HUES48 (cell line): ENCODE measurements around the gene GNPTAB.

Source experiments
- H3K27ac ChIP-seq: one replicate; pipeline ENCODE4 v1.7.0; 2013; ENCODE audit warnings: low read depth, low read length, inconsistent platforms
- H3K27me3 ChIP-seq: 2 replicates; pipeline ENCODE4 v1.6.1; 2013; ENCODE audit warnings: mild to moderate bottlenecking, low read length; ENCODE audit not compliant: control insufficient read depth, insufficient read depth
- H3K36me3 ChIP-seq: 2 replicates; pipeline ENCODE4 v1.6.1; 2013; ENCODE audit warnings: low read length; ENCODE audit not compliant: control insufficient read depth, insufficient read depth
- H3K4me1 ChIP-seq: 2 replicates; pipeline ENCODE4 v1.6.1; 2013; ENCODE audit warnings: mild to moderate bottlenecking, low read length; ENCODE audit not compliant: control insufficient read depth, insufficient read depth
- H3K4me3 ChIP-seq: 2 replicates; pipeline ENCODE4 v1.5.1; 2013; ENCODE audit warnings: mild to moderate bottlenecking, low read depth, low read length
- H3K9ac ChIP-seq: 2 replicates; pipeline ENCODE4 v1.6.1; 2013; ENCODE audit warnings: mild to moderate bottlenecking, low read depth, low read length, moderate library complexity
- H3K9me3 ChIP-seq: 2 replicates; pipeline ENCODE4 v1.6.1; 2013; ENCODE audit warnings: low read length; ENCODE audit not compliant: control insufficient read depth, insufficient read depth

The GNPTAB gene

DNA sequence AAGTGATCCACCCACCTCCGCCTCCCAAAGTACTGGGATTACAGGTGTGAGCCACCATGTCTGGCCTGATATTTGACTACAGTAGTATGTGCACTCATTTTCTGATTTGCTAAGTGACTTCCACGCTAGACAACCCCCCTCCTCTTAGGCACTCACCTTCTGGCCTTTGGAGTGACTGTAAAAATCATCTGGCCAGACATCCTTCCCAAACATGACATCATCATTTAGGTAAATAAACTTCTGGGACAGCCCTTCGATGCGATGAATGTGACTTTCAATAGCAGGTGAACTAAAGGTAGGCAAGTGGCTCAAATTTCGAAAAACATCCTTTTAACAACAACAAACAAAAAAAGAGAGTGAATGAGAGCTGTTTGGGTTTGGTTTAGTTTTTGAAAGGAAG lies 60.9 kb downstream of the GNPTAB start:
- H3K9ac ChIP-seq: no peak overlapping the region
- H3K9me3 ChIP-seq: no peaks in the 10 kb centered on the region
- H3K36me3 ChIP-seq: peaks cover 92% of the 10 kb centered on the region
- H3K27me3 ChIP-seq: no peaks in the 10 kb centered on the region
- no peak overlapping the region for H3K27ac ChIP-seq
- H3K4me1 ChIP-seq: no peaks in the 10 kb centered on the region
- no peak overlapping the region for H3K4me3 ChIP-seq

DNA sequence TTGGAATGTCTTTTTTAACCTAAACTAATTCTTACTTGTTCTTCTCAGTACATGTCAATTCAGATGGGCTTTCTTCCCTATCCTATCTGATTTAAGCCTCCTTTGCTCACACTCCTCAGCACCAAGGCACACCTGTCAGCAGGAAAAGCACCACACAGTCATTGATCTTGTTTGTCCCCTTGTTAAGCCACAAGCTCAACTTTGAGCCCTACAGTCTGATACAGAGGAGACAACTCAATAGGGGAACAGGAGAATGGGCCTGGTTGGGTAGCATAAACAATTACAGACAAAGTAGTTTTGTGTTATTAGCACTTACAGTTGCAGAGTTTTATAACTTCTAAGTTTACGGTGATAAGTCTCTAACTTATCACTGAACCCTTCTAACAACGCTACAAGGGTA lies 62.0 kb downstream of the GNPTAB start:
- Histone ChIP-seq H3K27ac (no peak overlapping the region), H3K36me3 (peaks cover 94% of the 10 kb centered on the region), H3K9me3 (no peaks in the 10 kb centered on the region), H3K4me3 (no peak overlapping the region), H3K9ac (no peak overlapping the region), H3K4me1 (no peaks in the 10 kb centered on the region), H3K27me3 (no peaks in the 10 kb centered on the region)

DNA sequence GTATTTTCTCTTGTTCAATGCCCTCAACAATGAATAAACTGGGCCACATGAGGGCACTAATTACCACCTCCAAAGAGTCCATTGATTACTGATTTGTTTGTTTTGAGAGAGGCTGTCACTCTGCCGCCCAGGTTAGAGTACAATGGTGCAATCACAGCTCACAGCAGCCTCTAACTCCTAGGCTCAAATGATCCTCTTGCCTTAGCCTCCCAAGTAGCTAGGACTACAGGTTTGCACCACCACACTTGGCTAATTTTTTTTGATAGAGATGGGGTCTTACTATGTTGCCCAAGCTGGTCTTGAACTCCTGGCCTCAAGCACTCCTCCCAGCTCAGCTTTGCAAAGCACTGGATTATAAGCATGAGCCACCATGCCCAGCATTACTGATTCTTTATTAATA lies 63.2 kb downstream of the GNPTAB start:
- Histone ChIP-seq H3K4me1 (no peaks in the 10 kb centered on the region), H3K9me3 (no peaks in the 10 kb centered on the region), H3K9ac (no peak overlapping the region), H3K36me3 (peaks cover 93% of the 10 kb centered on the region), H3K27ac (no peak overlapping the region), H3K4me3 (no peak overlapping the region), H3K27me3 (no peaks in the 10 kb centered on the region)

DNA sequence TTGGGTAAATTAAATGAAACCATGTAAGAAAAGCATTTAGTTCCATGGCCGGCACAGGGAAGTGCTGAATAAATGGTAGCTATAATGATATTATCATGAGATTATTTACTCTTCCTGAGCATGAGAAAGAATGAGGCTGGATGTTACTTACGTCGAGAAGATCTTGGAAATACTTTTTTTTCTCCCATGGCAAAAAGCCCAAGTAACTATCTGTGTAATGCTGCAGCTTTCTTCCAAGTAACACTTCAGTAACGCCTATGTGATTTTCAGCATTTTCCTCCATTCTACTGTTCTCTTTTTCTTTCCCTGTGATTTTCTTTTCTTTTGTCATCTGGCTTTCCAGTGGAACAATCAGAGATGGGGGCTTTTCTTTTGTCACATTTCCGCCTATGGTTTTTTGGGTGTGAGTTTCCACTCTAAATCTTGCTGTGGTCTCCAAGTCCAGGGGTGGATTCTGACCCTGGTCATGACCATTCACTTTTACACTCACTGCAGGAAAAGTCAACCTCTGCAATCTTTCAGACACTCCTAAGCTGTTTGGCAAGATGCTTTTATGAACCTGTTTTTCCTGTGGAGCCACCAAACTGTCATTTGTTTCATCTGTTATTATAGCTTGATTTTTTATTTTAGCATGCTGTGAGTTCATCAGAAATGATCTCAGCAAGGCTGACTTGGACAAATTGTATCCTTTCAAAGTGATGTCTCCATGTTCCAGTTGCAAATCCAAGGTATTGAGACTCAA lies 66.5 kb downstream of the GNPTAB start:
- no peak overlapping the region for H3K27ac ChIP-seq
- H3K4me1 ChIP-seq: no peaks in the 10 kb centered on the region
- H3K36me3 ChIP-seq: peaks cover 93% of the 10 kb centered on the region
- no peak overlapping the region for H3K4me3 ChIP-seq
- no peaks in the 10 kb centered on the region for H3K9me3 ChIP-seq
- no peaks in the 10 kb centered on the region for H3K27me3 ChIP-seq
- H3K9ac ChIP-seq: no peak overlapping the region

DNA sequence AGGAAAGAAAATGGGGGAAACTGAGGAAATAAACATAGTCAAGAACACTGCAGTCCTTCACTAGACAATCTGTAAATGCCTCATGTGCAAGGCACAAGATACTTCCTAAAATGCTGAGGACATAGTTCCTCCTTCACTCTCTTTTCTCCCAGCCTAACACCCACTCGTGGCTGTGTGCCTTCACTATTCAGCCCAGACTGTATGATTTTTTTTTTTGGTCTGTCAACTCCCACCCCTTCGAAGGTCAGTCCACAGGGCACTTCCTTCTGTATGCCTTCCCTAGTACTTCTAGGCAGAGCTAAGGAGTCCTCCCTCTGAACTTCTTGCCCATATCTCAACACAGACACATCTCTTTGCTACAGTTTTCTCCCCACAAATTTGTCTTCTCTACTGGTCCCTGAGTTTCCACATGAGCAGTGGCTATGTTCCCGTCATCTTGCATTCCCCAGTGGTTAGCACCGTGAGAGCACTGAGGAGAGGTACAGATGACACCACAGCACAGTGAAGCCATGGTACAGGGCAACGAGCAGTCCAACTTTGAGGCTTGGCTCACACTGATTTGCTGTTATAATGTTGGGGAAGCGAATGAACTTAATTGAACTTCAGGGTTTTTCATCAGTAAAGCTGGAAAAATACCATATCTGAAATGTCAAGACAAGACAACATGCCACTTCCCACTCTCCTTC lies 67.4 kb downstream of the GNPTAB start:
- Histone ChIP-seq H3K27ac (no peak overlapping the region), H3K36me3 (peaks cover 91% of the 10 kb centered on the region)

DNA sequence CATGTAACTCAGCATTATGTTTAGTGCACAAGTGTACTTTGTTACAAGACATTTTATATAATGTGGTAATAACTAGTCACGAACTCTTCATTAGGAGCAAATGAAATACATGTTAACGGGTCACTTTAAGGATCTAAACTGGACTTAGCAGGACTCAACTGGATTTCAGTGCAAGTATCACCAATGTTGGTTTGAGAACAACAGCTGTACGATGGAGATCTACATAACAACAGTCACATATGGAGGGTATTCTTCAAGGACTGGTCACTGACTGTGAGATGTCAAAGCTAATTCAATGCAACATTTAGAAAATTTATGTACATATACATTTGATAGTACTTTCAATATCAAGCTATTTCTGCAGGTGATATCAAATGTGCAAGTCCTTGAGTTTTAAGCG lies 69.0 kb downstream of the GNPTAB start:
- Histone ChIP-seq H3K9ac (no peak overlapping the region), H3K27ac (no peak overlapping the region), H3K27me3 (no peaks in the 10 kb centered on the region), H3K4me3 (no peak overlapping the region), H3K36me3 (peaks cover 91% of the 10 kb centered on the region), H3K9me3 (no peaks in the 10 kb centered on the region), H3K4me1 (no peaks in the 10 kb centered on the region)

More for the DNA sequence above, 67.4 kb downstream of the GNPTAB start:
- H3K4me3 ChIP-seq: no peak overlapping the region
- H3K4me1 ChIP-seq: no peaks in the 10 kb centered on the region
- no peaks in the 10 kb centered on the region for H3K9me3 ChIP-seq
- no peaks in the 10 kb centered on the region for H3K27me3 ChIP-seq
- no peak overlapping the region for H3K9ac ChIP-seq

DNA sequence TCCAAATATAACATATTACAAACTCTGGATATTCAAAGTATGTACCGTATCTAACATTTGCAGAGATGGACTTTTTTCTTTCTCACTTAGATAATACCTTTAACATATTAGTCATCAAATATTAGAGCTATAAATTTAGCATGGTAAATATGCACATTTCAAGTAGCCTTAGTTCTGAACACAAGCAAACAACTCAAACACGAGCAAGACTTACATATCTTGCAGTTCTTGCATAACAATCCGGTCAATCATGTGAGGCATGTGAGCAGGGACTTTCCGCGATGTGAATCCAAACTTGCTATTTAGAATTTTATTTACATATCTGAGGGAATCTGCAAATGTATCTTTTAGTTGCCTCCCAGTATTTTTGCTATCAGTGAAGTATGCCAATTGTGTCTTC lies 69.4 kb downstream of the GNPTAB start:
- H3K27ac ChIP-seq: no peak overlapping the region
- no peak overlapping the region for H3K4me3 ChIP-seq
- peaks cover 91% of the 10 kb centered on the region for H3K36me3 ChIP-seq
- no peaks in the 10 kb centered on the region for H3K4me1 ChIP-seq
- no peaks in the 10 kb centered on the region for H3K27me3 ChIP-seq
- H3K9ac ChIP-seq: no peak overlapping the region
- H3K9me3 ChIP-seq: no peaks in the 10 kb centered on the region

DNA sequence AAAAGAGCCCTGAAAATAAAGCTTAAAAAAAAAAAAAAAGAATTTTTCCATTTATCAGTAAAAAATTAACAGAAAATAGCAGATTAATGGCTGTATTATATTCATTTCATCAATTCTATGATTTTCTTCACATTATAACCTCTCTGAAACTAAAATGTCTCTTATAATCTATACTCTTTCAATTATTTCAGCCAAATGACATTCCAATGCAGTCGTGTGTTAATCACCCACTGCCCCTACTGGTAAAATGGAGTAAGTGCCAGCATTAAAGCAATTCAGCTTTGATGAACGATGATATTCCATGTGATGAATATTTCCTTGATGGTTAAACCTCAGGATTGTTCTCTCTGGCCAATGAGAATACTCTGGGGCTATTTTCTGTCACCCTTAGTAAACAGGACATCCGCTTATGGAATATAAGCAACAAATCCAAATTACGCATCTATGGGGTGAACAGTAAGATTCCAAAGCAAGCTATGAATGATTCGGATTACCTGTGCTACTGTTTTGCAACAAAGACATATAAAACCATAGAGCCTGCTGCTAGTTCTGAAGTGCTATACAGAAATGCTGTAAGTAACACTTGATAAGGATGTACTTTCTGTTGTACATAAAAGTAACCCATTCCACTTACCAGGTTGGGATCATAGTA lies 71.2 kb downstream of the GNPTAB start:
- no peak overlapping the region for H3K27ac ChIP-seq
- no peak overlapping the region for H3K4me3 ChIP-seq
- H3K27me3 ChIP-seq: no peaks in the 10 kb centered on the region
- H3K9ac ChIP-seq: no peak overlapping the region
- no peaks in the 10 kb centered on the region for H3K9me3 ChIP-seq
- no peaks in the 10 kb centered on the region for H3K4me1 ChIP-seq
- peaks cover 92% of the 10 kb centered on the region for H3K36me3 ChIP-seq

DNA sequence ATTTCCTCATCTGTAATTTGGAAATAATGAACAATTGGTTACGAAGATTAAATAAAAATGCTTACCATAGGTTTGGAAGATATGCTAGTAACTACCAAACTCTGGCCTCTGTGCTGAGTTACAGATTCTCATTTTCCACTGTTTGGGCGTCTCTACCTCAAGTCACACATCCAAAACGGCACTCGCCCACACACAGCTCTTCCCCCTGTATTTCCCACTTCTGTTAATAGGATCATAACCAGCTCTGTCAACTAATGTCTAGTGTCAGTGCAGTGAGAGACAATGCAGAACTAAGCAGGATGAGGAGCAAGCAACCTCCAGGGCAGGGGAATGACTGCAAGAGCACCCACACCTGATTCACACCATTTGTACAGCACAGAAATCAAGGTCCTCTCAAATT lies 80.6 kb downstream of the GNPTAB start:
- Histone ChIP-seq H3K4me1 (0 out of 2 replicates have a peak, but pooled peaks cover 7% of the 10 kb centered on the region), H3K36me3 (peaks cover 93% of the 10 kb centered on the region), H3K27me3 (no peaks in the 10 kb centered on the region), H3K27ac (no peak overlapping the region), H3K9ac (no peak overlapping the region), H3K4me3 (no peak overlapping the region), H3K9me3 (no peaks in the 10 kb centered on the region)

DNA sequence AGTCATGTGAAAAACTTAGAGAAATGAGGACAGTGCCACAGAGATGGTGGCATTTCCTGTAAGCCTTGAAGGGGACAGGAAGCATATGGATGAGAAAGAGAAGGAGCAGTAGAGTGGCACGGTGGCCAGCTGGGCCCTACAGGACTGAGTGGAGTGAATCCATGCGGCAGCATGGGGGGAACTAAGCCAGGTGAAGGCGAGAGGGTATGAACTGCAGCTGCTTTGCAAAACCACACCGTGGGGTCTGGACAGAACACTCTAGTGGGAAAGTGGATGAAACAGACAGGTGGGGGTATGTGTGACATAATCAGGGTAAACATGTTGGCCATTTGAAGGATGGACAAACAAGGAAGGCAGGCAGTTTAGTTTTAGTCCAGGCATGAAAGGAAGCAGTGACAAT lies 81.1 kb downstream of the GNPTAB start:
- H3K4me3 ChIP-seq: no peak overlapping the region
- peaks cover 93% of the 10 kb centered on the region for H3K36me3 ChIP-seq
- H3K27me3 ChIP-seq: no peaks in the 10 kb centered on the region
- H3K9me3 ChIP-seq: no peaks in the 10 kb centered on the region
- no peak overlapping the region for H3K27ac ChIP-seq
- H3K4me1 ChIP-seq: 0 out of 2 replicates have a peak, but pooled peaks cover 7% of the 10 kb centered on the region
- H3K9ac ChIP-seq: no peak overlapping the region

DNA sequence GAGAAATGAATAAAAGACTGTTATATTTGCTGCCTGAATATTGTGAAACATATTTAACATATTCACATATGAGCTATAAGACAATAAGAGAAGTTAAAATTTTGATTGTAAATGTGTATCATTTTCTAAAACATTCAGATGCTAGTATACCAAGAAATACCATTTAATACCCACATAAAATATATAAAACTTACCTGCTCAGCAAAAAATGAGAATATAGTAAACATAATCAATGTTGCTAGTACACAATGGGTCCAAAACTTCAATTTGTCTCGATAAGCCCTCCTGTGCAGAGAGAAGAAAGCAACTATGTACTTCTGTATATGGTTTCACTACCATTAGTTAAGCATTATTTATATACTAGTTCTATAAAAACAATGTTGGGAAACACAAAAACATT lies 81.9 kb downstream of the GNPTAB start:
- Histone ChIP-seq H3K9me3 (no peaks in the 10 kb centered on the region), H3K4me3 (no peak overlapping the region), H3K27me3 (no peaks in the 10 kb centered on the region), H3K27ac (no peak overlapping the region), H3K9ac (no peak overlapping the region), H3K4me1 (0 out of 2 replicates have a peak, but pooled peaks cover 7% of the 10 kb centered on the region), H3K36me3 (peaks cover 93% of the 10 kb centered on the region)
